BE2C (cell line): ENCODE data around the gene CACNA1B.

ENCODE experiments used
- DNase-seq: peaks from one replicate; pipeline ENCODE4 v3.0.0-alpha.2; 2020
- H3K27me3 ChIP-seq: fragments of 250-450 bp; sonication (Bioruptor Pico); 2 replicates; pipeline ENCODE4 v1.5.1; 2020; ENCODE audit warnings: mild to moderate bottlenecking
- H3K36me3 ChIP-seq: fragments of 250-450 bp; sonication (Bioruptor Pico); 2 replicates; pipeline ENCODE4 v1.5.1; 2020; ENCODE audit warnings: mild to moderate bottlenecking
- H3K4me1 ChIP-seq: fragments of 250-450 bp; sonication (Bioruptor Pico); 2 replicates; pipeline ENCODE4 v1.5.1; 2020
- H3K4me3 ChIP-seq: 2 replicates; pipeline ENCODE4 v1.5.1; 2011; ENCODE audit warnings: low read depth, low read length
- H3K9me3 ChIP-seq: fragments of 250-450 bp; sonication (Bioruptor Pico); 2 replicates; pipeline ENCODE4 v1.5.1; 2020
- CTCF ChIP-seq: IDR thresholded peaks from 2 replicates; pipeline ENCODE4 v1.5.1; 2012; ENCODE audit warnings: mild to moderate bottlenecking, low read depth, low read length

The CACNA1B gene

GRCh38 chr9:138073408-138073807 lies 195.8 kb downstream of the CACNA1B start:
- Histone ChIP-seq H3K27me3 (no peaks in the 10 kb centered on the region), H3K36me3 (no peaks in the 10 kb centered on the region), H3K4me1 (no peaks in the 10 kb centered on the region), H3K9me3 (no peaks in the 10 kb centered on the region), H3K4me3 (no peak overlapping the region)
- no peak for TF ChIP-seq CTCF
- DNase-seq = no peak

- no peak for DNase-seq
- TF ChIP-seq CTCF = no peak
- H3K27me3 ChIP-seq = no peaks in the 10 kb centered on the region
- H3K9me3 ChIP-seq = no peaks in the 10 kb centered on the region
- H3K4me1 ChIP-seq = no peaks in the 10 kb centered on the region
- H3K4me3 ChIP-seq = no peak overlapping the region
- no peaks in the 10 kb centered on the region for H3K36me3 ChIP-seq
Measured at GRCh38 chr9:138073808-138074207, 196.2 kb downstream of the CACNA1B start.

GRCh38 chr9:138074516-138074915 lies 196.9 kb downstream of the CACNA1B start:
- no peaks in the 10 kb centered on the region for H3K36me3 ChIP-seq
- H3K4me3 ChIP-seq = no peak overlapping the region
- H3K4me1 ChIP-seq = no peaks in the 10 kb centered on the region
- DNase-seq = no peak
- TF ChIP-seq CTCF = no peak
- H3K9me3 ChIP-seq = no peaks in the 10 kb centered on the region
- no peaks in the 10 kb centered on the region for H3K27me3 ChIP-seq

GRCh38 chr9:138075496-138075895 lies 197.9 kb downstream of the CACNA1B start:
- no peaks in the 10 kb centered on the region for H3K36me3 ChIP-seq
- H3K27me3 ChIP-seq = no peaks in the 10 kb centered on the region
- no peaks in the 10 kb centered on the region for H3K4me1 ChIP-seq
- no peaks in the 10 kb centered on the region for H3K9me3 ChIP-seq
- TF ChIP-seq CTCF = no peak
- no peak overlapping the region for H3K4me3 ChIP-seq
- no peak for DNase-seq

- no peak for DNase-seq
- Histone ChIP-seq H3K27me3 (no peaks in the 10 kb centered on the region), H3K4me3 (no peak overlapping the region), H3K9me3 (no peaks in the 10 kb centered on the region), H3K4me1 (no peaks in the 10 kb centered on the region), H3K36me3 (no peaks in the 10 kb centered on the region)
- TF ChIP-seq CTCF = no peak
Measured at GRCh38 chr9:138075961-138076649, 198.5 kb downstream of the CACNA1B start.

GRCh38 chr9:138076650-138077009 lies 199.0 kb downstream of the CACNA1B start:
- Histone ChIP-seq H3K36me3 (no peaks in the 10 kb centered on the region), H3K4me1 (no peaks in the 10 kb centered on the region)
- DNase-seq = no peak

More at GRCh38 chr9:138076650-138077009, 199.0 kb downstream of the CACNA1B start:
- H3K27me3 ChIP-seq = no peaks in the 10 kb centered on the region
- TF ChIP-seq CTCF = no peak
- H3K9me3 ChIP-seq = no peaks in the 10 kb centered on the region
- H3K4me3 ChIP-seq = no peak overlapping the region
